SK-N-SH (cell line): ENCODE results near the gene TOGARAM2.

Experiments
- EP300 ChIP-seq, 2 experiments: IDR thresholded peaks; 2 replicates each; pipeline versions ENCODE4 v1.4.0 to v1.6.1; 2012; ENCODE audit warnings: borderline replicate concordance in 1 of 2, low read depth in 1 of 2, low read length in 1 of 2
- EZH2phosphoT487 ChIP-seq: fragments of 200-600 bp; sonication (generic); IDR thresholded peaks from 2 replicates; pipeline ENCODE4 v1.6.1; 2017; ENCODE audit warnings: low read depth, mixed run types, mild to moderate bottlenecking, antibody characterized with exemption, moderate library complexity, borderline replicate concordance
- FOXM1 ChIP-seq: IDR thresholded peaks from 2 replicates; pipeline ENCODE4 v1.4.0; 2012; ENCODE audit warnings: low read depth, mild to moderate bottlenecking
- POLR2AphosphoS5 ChIP-seq: IDR thresholded peaks from 2 replicates; pipeline ENCODE4 v1.6.1; 2012; ENCODE audit warnings: low read depth, low read length
- TAF1 ChIP-seq: IDR thresholded peaks from 2 replicates; pipeline ENCODE4 v1.6.1; 2012; ENCODE audit warnings: low read depth, mild to moderate bottlenecking, low read length, moderate library complexity, borderline replicate concordance
- TF ChIP-seq, protein P1 (sequence below): fragments of 200-600 bp; sonication (generic); IDR thresholded peaks from 2 replicates; pipeline ENCODE4 v1.6.1; 2017; ENCODE audit warnings: antibody characterized with exemption, mild to moderate bottlenecking, moderate library complexity
- TF ChIP-seq, protein P2 (sequence below): IDR thresholded peaks from 2 replicates; pipeline ENCODE4 v1.4.0; 2012; ENCODE audit warnings: low read depth

DNA sequence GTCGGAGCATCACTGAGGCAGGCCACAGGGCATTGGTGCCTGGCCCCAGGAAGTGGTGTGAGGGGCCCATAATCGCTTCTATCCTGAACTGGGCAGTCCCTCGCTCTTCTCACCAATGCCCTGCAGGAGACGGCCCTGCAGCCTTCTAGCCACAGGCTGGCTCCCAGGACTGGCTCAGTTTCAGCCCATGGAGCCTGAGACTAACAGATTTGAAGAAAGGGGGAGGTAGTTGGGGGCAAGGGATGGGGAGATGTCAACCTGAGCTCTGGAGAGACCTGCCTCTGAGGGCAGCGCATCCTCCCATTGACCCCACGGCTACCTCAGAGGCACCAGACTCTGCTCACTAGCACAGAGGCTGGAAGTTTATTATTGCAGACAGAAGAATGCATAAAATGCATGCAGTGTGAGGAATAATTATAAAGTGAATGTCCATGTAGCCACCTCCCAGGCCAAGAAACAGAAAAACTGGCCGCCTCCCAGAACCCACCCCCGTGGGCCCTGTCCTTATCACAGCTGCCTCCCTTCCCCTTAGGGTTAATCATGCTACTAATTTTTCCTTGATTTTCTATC, 1.4 kb downstream of the TOGARAM2 start:
- TF ChIP-seq, protein P1, sequence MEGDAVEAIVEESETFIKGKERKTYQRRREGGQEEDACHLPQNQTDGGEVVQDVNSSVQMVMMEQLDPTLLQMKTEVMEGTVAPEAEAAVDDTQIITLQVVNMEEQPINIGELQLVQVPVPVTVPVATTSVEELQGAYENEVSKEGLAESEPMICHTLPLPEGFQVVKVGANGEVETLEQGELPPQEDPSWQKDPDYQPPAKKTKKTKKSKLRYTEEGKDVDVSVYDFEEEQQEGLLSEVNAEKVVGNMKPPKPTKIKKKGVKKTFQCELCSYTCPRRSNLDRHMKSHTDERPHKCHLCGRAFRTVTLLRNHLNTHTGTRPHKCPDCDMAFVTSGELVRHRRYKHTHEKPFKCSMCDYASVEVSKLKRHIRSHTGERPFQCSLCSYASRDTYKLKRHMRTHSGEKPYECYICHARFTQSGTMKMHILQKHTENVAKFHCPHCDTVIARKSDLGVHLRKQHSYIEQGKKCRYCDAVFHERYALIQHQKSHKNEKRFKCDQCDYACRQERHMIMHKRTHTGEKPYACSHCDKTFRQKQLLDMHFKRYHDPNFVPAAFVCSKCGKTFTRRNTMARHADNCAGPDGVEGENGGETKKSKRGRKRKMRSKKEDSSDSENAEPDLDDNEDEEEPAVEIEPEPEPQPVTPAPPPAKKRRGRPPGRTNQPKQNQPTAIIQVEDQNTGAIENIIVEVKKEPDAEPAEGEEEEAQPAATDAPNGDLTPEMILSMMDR: no peak
- TF ChIP-seq POLR2AphosphoS5 (no peak), EP300 (IDR thresholded peaks at IDR 0.05; ENCODE audit: borderline replicate concordance in 1 of 2, low read depth in 1 of 2, low read length in 1 of 2) (no peak), FOXM1 (no peak), EZH2phosphoT487 (no peak), TAF1 (no peak)
- TF ChIP-seq, protein P2, sequence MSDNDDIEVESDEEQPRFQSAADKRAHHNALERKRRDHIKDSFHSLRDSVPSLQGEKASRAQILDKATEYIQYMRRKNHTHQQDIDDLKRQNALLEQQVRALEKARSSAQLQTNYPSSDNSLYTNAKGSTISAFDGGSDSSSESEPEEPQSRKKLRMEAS: no peak
